ENCODE results near the gene FES.
"Not testable (repeated sequence)": the region's sequence is repeated elsewhere in the genome, so short reads cannot be mapped to it uniquely, and the experiment has no call there.

FES gene

GRCh38 chr15:90883976-90884718, at the start of gene FES:
TSS of gene FES (plus strand) at chr15:90884504. CDS start at chr15:90885046, 542 bp downstream.
- no peak for DNase-seq (ENCODE audit: low read depth in 2 of 2)

DNA sequence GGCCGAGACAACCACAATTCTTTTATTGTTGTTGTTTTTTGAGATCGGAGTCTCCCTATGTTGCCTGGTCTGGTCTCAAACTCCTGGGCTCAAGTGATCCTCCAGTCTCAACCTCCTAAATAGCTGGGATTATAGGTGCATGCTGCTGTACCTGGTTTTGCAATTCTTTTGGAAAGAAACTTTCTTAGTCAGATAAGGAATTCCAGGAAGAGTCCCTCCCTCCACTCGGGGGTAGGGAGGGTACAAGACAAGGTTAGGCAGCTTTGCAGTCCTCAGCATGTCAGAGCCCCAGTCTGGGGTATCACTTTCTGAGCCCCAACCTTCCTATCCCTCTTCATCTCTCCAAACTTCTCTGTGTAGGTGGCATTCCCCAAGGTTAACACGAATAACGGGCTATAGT, 49.7 kb upstream of the FES start:
- no peak for DNase-seq (ENCODE audit: low read depth in 2 of 2)

DNA sequence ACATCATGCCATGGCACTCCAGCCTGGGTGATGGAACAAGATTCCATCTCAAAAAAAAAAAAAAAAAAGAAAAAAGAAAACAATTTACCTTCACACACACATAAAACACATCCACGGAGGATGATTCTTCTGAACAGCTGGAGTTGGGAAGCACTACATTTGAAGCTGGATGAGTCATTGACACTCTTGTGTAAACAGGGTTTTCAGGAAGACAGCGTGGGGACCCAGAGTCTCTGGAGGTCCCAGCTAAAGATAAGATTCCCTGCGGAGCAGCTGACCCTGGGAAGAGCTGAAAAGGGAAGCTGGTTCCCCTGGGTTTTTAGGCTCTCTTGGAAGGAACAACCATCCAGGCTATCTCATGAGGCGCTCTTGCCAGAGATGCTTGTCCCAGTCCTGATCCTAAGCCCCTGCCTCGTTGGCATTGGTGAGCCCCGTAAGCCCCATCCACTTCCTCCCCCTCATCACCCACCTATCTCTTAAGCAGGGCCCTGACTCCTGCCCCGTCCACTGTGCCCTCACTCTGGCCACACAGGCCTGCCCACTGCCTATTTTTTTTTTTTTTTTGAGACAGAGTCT, 47.9 kb upstream of the FES start:
- no peak for DNase-seq (ENCODE audit: low read depth in 2 of 2)

DNA sequence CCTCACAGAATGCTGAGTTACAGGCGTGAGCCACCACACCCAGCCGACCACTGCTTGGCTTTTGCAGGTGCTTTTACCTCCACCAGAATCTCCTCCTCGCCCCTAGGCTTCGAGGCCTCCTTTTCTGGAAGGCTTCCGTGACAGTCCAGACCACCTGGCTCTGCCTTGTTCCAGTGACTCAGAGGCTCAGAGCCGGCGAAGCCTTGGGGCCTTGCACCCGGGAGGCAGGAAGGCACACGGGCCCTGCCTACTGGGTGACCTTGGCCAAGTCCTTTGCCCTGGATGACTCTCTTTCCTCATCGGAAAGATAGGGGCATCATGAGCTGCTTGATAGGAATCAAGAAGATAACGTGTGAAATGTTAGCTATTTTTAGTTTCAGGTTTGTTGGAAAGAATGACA, 47.2 kb upstream of the FES start:
- no peak for DNase-seq (ENCODE audit: low read depth in 2 of 2)

DNA sequence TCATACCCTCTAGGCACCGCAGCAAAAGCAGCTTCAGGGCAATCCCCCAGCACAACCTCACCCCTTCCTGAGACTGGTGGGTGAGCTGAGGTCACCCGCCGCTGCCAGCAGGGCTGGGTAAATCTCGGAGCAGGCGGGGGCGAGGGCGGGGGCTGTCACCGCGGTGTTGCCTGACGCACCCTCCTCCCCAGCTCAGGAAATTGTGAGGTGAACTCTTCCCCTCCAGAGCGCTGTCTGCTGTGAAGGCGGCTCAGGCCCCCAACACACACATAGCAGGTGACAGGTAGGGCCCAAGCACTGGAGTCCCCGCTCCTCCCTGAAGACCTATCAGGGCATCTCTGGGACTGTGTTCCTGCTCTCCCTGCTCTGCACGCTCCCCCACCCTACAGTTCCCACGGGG, 46.2 kb upstream of the FES start:
- DNase-seq (ENCODE audit: low read depth in 2 of 2) = peak; percentile 78 to 89

- no peak for DNase-seq (ENCODE audit: low read depth in 2 of 2)
These were observed 45.8 kb upstream of the FES start for GRCh38 chr15:90838544-90838943.

DNA sequence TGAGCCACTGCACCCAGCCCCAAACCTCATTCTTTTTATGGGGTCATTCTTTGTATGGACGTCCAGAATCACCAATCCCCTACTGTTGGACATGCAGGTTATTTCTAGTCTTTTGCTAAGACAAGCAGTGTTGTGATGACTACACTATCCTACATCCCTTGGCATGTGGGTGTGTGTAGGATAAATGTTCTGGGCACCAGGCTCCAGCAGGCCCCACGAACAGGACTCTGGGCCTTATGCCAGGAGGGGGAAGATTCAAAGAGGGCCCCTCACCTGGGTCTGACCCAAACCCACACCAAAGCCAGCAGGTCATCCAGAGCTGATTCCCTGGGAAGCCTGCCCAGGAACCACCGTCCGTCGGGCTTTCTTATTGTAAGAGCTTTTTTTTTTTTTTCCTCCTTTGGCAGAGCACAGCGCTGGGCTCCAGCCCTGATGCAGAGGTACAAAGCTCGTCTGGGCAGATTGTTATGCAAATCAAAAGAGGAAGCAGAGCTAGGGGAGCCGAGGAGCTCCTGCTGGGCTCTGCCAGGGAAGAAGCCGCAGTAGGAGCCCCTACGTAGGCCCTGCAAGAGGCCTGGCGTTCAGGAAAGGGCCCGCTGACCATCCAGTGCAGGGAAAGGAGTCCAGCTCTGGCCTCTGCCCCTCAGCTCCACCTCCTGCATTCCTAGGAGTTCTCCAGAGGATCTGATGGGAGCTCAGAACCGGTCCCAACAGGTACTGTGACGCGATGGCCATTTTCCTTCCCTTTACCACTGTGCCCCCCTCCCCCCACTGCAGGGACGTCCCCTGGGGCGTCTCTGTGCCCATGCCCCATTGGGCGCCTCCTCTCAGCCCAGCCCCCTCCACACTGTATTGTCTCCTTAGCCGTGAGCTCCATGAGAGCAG, 44.9 kb upstream of the FES start:
- no peak for DNase-seq (ENCODE audit: low read depth in 2 of 2)

GRCh38 chr15:90840157-90840855, 44.0 kb upstream of the FES start:
- no peak for DNase-seq (ENCODE audit: low read depth in 2 of 2)

DNA sequence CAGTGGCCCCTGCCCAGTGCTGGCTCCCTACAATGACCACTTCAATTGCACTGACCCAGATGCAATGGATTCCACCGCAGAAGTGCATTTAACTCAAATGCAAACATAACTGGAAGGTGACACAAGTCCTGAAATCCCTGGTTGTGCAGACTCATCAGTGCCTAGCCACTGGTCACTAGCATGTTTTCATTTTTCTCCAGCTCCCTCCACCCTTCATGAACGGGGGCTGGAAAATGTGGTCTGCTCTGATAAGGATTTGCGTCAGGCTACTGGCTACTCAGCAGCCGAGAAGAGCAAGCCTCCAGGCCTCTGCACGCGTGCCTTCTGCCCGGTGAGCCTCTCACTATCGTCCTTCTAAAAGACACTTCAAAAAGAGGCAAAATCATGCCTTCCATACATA, 43.4 kb upstream of the FES start:
- DNase-seq (ENCODE audit: low read depth in 2 of 2) = no peak

GRCh38 chr15:90844696-90845095, 39.6 kb upstream of the FES start:
- no peak for DNase-seq (ENCODE audit: low read depth in 2 of 2)

DNA sequence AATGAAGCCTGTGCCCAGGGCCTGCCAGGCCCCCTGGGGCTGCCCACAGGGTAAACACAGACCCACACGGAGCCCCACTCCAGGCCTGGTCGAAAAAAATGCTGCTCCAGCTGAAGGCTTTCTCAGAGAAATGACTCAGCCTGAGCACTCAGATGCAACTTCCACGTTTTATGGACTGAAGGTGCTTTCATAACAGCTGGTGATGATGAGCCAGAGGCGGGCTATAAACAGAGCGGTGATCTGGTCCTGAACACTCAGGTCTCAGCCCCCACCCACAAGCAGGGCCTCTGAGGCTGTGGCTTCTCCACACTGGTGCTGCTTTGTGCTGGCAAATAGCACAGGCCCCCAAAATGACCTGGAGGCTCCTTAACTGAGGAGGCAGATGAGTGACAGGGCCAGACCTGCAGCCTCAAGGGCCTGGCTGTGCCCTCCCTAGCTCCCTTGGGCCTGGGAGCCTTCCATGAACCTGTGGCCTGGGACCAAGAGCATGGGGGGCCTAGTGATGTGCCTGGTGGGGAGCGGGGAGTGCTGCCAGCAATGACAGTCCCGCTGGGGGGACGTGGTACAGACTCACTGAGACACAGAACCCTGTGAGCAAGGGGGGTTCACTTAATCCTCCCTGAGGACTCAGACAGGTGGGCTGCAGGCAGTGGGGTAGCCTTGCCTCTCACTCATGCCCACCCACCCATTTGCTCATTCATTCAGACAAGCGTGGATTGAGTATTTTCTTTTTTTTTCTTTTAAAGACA, 38.9 kb upstream of the FES start:
- DNase-seq (ENCODE audit: low read depth in 2 of 2) = no peak

DNA sequence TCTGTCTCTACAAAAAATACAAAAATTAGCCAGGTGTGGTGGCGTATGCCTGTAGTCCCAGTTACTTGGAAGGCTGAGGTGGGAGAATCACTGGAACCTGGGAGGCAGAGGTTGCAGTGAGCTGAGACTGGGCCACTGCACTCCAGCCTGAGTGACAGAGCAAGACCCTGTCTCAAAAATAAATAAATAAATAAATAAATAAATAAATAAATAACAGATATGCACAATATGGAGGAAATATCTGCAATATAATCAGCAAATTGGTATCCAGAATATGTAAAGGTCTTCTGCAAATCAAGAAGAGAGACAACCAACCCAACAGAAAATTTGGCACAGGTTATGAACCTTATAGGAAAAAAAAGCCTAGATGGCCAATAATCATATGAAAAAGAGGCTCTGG, 34.9 kb upstream of the FES start:
- DNase-seq (ENCODE audit: low read depth in 2 of 2) = not testable (repeated sequence)

DNA sequence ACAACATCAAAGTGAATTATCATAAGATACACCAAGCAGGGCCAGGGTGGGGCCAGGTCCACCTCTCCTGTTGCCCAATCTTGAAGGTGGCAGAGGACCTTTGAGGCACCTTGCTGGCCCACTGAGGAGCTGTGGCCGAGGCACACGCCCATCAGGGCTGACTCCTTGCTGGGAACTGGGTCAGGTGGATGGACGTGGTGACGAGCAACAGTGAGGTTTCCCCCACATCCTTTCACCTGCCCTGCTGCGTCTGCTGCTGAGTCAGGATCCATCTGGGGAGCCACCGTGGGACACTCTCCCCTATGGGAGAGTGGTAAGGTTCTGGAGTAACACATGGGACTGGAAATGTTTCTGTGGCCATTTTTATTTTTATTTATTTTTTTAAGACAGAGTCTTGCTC, 33.2 kb upstream of the FES start:
- DNase-seq (ENCODE audit: low read depth in 2 of 2) = no peak

DNA sequence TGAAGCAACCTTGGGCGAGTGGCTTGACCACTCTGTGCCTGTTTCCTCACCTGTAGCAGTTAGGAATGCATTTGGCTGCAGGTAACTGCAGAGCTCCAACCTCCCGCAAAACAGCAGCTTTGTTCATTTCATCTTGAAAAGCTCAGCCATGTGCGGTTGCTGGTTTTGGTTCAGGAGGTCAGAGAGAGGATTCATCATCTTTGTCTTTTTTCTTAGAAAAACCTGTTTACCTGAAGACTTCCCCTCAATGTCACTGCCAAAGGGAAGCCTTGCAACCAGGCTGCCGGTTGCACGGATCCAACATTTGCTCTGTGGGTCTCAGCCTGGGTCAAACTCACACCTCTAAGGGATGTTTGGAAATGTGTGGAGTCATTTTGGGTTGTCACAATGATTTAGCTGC, 32.4 kb upstream of the FES start:
- DNase-seq (ENCODE audit: low read depth in 2 of 2) = no peak

DNA sequence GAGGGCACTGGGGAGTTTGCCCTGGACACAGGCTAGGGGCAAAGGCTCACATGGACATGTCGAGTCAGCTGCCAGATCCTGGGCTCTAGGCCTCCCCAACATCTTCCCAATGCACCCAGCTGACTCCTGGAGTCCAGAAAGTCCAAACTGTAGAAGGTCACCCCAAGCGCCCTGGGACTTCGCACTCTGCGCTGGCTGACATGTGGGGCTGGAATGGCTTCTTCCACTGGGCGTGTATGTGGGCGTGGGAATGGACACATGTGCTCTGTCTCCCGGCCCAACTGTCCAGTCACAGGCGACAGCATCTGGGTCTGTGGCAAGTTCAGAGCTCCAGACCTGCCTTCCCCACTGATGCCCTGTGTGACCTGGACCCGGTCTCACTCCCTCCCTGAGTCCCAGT, 29.2 kb upstream of the FES start:
- no peak for DNase-seq (ENCODE audit: low read depth in 2 of 2)

DNA sequence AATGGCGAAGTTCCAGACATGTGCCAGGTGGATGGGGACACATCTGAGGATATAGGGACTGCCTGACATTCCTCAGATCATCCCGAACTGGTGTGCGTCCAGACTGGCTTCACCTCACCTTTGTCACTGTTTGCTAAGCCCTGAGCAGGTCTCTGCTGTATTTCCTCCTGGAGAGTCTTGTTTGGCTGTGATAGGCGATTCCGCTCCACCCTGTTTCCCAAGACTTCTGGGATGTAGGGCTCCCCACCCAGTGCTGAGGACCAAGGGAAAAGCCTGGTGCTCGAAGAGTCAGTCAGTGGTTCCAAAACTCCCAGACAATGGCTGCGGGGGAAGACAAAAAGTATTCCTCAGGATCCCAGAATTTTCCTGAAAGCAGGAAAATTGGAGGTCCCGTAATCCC, 27.0 kb upstream of the FES start:
- DNase-seq (ENCODE audit: low read depth in 2 of 2) = no peak

DNA sequence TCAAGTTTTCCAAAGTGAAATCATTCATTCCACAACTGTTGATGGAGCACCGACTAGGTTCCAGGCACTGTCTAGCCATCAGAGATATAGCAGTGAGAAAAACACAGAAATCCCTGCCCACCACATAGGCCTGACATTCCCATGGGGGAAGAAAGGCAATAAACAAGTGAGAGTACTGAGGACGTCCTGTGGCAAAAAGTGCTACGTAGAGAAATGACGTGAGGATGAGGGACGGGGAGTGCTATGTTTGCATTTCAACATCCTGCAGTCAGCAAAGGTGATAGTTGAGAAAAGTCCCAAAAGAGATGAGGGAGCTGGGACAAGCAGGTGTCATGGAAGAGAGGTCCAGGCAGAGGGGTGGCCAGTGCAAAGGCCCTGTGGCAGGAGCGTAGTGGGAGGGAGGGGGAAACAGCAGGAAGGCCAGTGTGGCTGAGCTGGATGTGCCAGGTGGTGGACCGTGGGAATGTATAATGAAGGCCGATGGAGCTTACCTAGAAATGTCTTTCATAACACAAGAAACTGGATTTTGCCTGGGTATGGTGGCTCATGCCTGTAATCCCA, 26.3 kb upstream of the FES start:
- DNase-seq (ENCODE audit: low read depth in 2 of 2) = no peak

DNA sequence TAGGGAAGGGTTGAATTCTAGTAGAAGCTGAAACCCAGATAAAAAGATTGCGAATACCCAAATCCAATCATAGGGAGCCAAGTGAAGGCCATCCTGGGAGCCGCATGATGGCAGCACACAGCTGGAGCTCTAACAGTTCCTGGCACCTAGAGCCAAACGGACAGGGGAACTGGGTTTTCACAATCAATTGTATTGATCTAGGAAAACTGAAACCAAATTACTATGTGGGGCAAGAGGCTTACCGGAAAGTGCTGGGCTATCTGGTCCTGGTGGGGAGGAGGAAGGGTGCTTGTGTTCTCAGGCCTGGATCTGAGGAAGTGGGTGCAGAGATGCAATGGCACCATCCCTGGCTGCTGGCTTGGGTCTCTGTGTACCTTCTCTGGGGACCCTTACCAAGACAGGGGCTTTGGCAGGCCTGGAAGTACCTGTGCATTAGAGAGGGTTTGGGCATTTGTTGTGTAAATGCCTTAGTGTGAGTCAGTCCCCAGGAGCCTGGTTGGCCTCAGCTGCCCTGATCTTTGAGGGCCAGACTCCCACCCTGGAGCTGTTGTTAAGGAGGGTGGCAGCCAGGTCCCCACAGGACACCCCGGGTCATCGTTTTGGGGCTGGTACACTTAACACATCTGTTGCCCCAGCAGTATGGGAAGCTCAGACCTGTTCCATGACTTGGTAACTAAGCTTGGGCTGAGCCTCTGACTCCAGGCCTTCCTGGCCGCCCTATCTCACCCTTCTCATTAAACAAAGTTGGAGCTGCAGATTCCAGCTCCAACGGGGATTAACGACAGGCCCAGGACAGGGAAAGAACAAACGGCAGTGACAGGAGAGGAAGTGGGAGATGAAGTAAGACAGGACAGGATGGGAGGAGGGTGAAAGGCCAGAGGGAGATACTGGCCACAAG, 24.8 kb upstream of the FES start:
- no peak for DNase-seq (ENCODE audit: low read depth in 2 of 2)

- no peak for DNase-seq (ENCODE audit: low read depth in 2 of 2)
These were observed 23.9 kb upstream of the FES start for GRCh38 chr15:90860450-90860849.
